Tibial nerve (tissue), 3 donors: ENCODE results near the gene CAMSAP1.

ENCODE experiments used
- EP300 ChIP-seq, 2 donors: sonication (generic); formaldehyde crosslinking; IDR thresholded peaks; one replicate each; pipeline ENCODE4 v1.6.1; 2017; ENCODE audit warnings: antibody characterized with exemption in 2 of 2, mild to moderate bottlenecking in 1 of 2
- POLR2A ChIP-seq, 2 donors: fragments of 450-650 bp; IDR thresholded peaks; one replicate each; pipeline ENCODE4 v1.6.1; 2017; ENCODE audit warnings: antibody characterized with exemption in 2 of 2, mild to moderate bottlenecking in 2 of 2, moderate library complexity in 2 of 2

GRCh38 chr9:135864447-135865049 is 42.8 kb downstream of the CAMSAP1 start:
- TF ChIP-seq POLR2A (IDR thresholded peaks at IDR 0.05) (no peak), EP300 (IDR thresholded peaks at IDR 0.05) (no peak)
